K562 (cell line): ENCODE results near the gene FBXO44. TPM values are rescaled to one million over a fixed set of nuclear protein-coding genes. Genes with fewer than 3 reads are reported as not detected.

Experiments
- CSDE1 ChIP-seq, 2 experiments: fragments of 450-650 bp; IDR thresholded peaks; 2 replicates each; pipeline ENCODE4 v1.6.1; 2016; ENCODE audit warnings: mild to moderate bottlenecking in 1 of 2
- GABPB2 ChIP-seq: fragments of 250-450 bp; sonication (Bioruptor Pico); conservative IDR thresholded peaks from 2 replicates; pipeline ENCODE4 v1.5.1; 2021; ENCODE audit warnings: mild to moderate bottlenecking
- GTF2E2 ChIP-seq: fragments of 200-800 bp; sonication (Bioruptor generic); IDR thresholded peaks from 2 replicates; pipeline ENCODE4 v1.6.1; 2016; ENCODE audit warnings: missing genetic modification characterization, missing compliant biosample characterization
- HSF4 ChIP-seq: fragments of 250-450 bp; sonication (Bioruptor Pico); IDR thresholded peaks from 2 replicates; pipeline ENCODE4 v2.1.2; 2022; ENCODE audit warnings: mild to moderate bottlenecking, moderate library complexity, borderline replicate concordance
- NCOR1 ChIP-seq: fragments of 450-650 bp; IDR thresholded peaks from 2 replicates; pipeline ENCODE4 v1.6.1; 2016; ENCODE audit warnings: mild to moderate bottlenecking, moderate library complexity
- NR2C2 ChIP-seq, 2 experiments: fragments of 200-800 bp in 1 of 2; sonication (Bioruptor generic) in 1 of 2; sonication (generic) in 1 of 2; formaldehyde crosslinking in 1 of 2; IDR thresholded peaks; 2 replicates each; pipeline versions ENCODE4 v1.6.1 to v1.8.0; 2016 to 2022; ENCODE audit warnings: mild to moderate bottlenecking in 1 of 2, missing compliant biosample characterization in 1 of 2, missing genetic modification characterization in 1 of 2, missing genetic modification reagents in 1 of 2
- RNF219 ChIP-seq: fragments of 250-450 bp; sonication (Bioruptor Pico); IDR thresholded peaks from 2 replicates; pipeline ENCODE4 v1.5.0; 2022; ENCODE audit warnings: mild to moderate bottlenecking
- ZNF3 ChIP-seq: fragments of 250-450 bp; sonication (Bioruptor Pico); IDR thresholded peaks from 2 replicates; pipeline ENCODE4 v1.5.0; 2021; ENCODE audit warnings: mild to moderate bottlenecking, moderate library complexity
- polyA plus RNA-seq, 8 experiments: library from polyadenylated mRNA; depleted of rRNA in 4 of 8; stranded (reverse) in 5 of 8; unstranded in 3 of 8; fragments of >200 nt; fragmentation: Nextera tagmentation in 2 of 8; fragmentation: Illumina TruSeq in 1 of 8; extraction: Ambion mirVana in 2 of 8; extraction: Trizol in 1 of 8; gene quantifications; 2 replicates each; pipeline versions ENCODE4 v1.2.1 to v1.2.3, GENCODE V29; 2011 to 2014; ENCODE audit warnings: inconsistent platforms in 1 of 8, missing spikeins in 1 of 8
- total RNA-seq, 7 experiments: library from RNA; depleted of rRNA in 6 of 7; stranded (reverse); fragments of >200 nt in 6 of 7; fragmentation: Illumina TruSeq in 2 of 7; extraction: Trizol in 2 of 7; gene quantifications; 2 replicates each; pipeline versions ENCODE4 v1.2.1 to v1.2.3, GENCODE V29; 2011 to 2021; ENCODE audit warnings: low replicate concordance in 1 of 7

FBXO44 gene
- total and polyA plus RNA-seq, 9 of the 15 experiments (the other 6 are each of a cell fraction or from before 2014, with no cell fraction given): 0.69 to 20.9 (median 6.7) TPM

GRCh38 chr1:11634365-11635192 lies 20.1 kb upstream of the FBXO44 start (continued):
- no peak for TF ChIP-seq RNF219 (CRISPR knock-in tag)
- TF ChIP-seq CSDE1 (IDR thresholded peaks at IDR 0.05): no peak
- TF ChIP-seq HSF4 (CRISPR knock-in tag): no peak
- TF ChIP-seq GTF2E2 (tag): no peak
- no peak for TF ChIP-seq NCOR1
- TF ChIP-seq GABPB2 (CRISPR knock-in tag): no peak
- no peak for TF ChIP-seq NR2C2 (CRISPR knock-in tag; IDR thresholded peaks at IDR 0.05)
- no peak for TF ChIP-seq NR2C2 (tag; IDR thresholded peaks at IDR 0.05)
- TF ChIP-seq ZNF3: no peak
